NCI-H2196 (cell line): ENCODE measurements around the gene NAIF1.
"Not testable (repeated sequence)": the region's sequence is repeated elsewhere in the genome, so short reads cannot be mapped to it uniquely, and the experiment has no call there.

Experiments used
- DNase-seq: peaks from one replicate; lab custom pipeline; 2025; ENCODE audit not compliant: unreplicated experiment; lab: John Stamatoyannopoulos, UW

Gene NAIF1

DNA sequence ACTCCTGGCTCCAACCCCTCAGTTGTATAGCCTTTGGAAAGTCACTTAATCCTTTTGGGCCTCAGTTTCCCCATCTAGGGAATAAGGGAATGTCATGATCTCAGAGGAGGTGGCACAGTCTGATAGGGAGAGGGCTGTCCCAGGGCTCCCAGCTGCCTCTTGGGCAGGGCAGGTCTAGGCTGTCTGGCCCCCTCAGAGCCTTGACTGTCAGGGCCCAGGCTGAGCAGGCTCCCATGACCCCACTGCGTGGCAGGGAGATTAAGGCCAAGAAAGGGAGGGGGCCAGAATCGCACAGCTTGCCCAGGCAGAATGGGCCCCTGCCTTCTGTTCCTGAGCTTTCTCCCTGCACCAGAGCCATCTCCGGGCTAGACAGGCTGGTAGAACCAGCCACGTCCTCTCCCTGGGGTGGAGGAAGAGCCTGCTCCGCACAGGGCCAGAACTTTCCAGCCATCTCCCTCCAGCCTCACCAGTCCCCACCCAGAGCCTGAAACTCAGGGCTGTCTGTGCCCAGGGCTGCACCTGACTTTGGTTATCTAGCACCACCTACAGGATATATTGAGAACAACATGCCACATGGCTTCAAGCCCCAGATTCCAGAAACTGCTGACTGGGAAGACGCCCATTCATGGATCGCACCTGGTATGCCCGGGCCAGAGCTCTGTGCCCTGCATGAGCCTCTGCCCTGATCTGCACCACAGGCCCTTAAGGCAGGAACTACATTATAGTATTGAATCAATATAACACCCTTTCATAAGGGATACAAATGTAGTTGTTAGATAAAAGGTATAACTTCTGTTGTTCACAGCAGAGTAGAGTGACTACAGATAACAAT is 32.1 kb downstream of the NAIF1 start:
- DNase-seq, result peak; percentile 91

DNA sequence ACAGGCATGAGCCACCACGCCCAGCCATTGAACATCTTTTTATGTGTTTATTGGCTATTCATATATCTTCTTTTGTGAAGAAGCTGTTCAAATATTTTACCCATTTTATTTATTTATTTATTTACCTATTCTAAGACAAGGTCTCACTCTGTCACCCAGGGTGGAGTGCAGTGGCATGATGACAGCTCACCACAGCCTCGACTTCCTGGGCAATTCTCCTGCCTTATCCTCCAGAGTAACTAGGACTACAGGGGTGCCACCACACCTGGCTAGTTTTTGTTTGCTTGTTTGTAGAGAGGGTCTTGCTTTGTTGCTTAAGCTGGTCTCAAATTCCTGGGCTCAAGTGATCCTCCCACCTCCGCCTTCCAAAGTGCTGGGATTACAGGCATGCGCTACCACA is 33.5 kb downstream of the NAIF1 start:
- DNase-seq, result no peak

DNA sequence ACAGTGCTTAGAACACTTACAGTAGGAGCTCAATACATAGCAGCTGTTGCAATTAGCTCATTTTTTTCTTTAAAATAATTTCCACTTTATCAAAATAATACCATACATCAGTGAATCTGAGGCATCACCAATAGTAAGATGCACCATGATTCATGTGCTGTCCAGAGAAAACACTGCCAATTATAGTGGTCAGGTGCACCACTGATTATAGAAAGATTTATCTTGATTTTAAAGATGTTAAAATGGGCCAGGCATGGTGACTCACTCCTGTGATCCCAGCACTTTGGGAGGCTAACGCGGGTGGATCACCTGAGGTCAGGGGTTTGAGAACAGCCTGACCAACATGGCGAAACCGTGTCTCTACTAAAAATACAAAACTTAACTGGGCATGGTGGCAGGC is 39.4 kb downstream of the NAIF1 start:
- no peak for DNase-seq

DNA sequence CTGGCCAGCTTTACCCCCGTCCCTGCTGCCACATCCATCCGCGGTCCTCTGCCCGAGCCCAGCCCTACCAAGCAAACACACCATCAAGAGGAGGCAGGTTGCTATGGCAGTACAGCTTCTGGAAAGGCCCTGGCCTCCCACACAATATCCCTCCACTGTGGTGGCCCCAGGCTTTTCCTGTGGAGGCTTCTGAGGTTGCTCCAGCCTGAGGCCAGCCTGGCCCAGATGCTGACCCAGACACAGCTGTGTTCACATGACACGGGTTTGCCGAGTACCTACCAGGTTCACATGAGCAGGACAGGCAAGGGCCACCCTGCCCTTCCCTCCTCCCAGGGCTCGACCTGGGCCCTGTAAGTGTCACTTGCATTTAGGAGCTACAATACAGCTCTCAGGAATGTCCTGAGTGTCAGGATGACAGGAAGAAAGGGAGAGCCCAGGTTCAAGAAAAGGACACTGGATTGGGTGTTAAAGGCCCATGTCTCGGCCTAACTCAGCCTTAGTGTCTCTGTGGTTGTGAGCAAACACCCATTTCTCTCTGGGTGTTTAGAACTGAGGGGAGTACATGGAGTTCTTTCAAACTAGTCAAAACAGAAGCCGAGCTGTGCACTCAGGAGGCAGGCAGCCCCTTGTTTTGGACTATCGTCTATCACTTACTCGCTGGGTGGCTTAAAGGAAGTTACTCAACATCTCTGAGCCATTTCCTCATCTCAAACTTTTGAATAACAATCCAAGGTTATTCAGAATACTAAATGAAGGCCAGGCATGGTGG is 40.2 kb downstream of the NAIF1 start:
- no peak for DNase-seq

DNA sequence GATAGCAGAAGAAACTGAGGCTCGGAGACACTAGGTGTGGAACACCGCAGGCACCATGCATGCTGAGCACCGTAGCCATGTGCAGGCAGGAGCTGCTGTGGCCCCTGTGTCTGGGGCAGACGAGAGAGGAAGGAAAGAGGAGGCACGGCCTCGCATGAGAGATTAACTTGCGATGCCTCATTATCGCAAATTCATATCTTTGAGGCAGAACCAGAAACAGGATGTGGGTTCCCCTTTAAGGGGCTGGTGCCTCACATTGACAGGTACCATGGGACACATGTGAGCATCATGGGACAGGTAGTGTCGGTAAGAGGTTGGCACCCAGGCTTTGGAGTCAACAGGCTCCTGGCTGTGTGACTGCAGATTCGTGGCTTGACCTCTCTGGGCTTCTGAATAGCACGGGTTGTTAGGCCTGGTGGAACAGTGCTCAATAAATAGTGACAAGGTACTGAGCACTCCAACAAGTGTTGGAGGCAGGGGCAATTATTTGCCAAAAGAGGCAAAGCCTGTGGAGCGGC is 40.8 kb downstream of the NAIF1 start:
- DNase-seq, result no peak

DNA sequence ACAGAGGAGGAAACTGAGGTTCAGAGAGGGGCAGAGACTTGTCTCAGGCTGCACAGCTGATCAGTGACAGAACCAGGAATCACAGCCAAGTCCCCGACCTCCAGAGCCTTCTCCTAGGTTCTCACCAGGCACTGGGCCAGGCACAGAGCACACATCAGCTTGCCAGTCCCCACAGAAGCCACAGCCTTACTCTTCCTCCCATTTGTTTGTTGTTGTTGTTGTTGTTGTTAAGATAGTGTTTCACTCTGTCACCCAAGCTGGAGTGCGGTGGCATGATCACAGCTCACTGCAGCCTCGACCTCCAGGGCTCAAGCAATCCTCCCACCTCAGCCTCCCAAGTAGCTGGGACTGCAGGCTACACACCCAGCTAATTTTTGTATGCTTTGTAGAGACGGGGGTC is 41.4 kb downstream of the NAIF1 start:
- DNase-seq, result no peak

DNA sequence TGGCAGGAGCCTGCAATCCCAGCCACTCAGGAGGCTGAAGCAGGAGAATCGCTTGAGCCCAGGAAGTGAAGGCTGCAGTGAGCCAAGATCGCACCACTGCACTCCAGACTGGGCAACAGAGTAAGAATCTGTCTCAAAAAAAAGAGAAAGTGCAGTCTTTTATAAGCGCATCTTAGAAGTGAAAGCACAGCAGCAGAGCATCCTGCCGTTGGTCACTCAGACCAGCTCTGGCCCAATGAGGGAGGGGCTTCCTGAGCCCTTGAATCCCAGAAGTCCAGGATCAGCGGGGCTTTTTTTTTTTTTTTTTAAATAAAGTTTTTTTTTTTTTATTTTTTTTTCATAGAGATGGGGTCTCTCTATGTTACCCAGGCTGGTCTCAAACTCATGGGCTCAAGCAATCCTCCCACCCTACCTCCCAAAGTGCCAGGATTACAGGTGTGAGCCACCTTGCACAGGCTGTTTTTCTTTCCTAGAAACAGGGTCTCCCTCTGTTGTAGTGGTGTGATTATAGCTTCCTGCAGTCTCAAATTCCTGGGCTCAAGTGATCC is 42.3 kb downstream of the NAIF1 start:
- no peak for DNase-seq

DNA sequence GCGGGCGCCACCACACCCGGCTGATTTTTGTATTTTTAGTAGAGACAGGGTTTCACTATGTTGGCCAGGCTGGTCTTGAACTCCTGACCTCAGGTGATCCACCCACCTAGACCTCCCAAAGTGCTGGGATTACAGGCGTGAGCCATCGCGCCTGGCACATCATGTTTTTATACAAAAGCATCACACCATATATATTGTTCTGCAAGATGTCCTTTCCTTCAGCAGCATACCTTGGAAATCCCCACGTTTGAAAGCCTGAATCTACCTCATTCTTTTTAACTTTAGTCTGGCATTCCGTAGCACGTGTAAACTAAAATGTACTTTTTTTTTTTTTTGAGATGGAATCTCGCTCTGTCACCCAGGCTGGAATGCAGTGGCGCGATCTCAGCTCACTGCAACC is 43.4 kb downstream of the NAIF1 start:
- not testable (repeated sequence) for DNase-seq

DNA sequence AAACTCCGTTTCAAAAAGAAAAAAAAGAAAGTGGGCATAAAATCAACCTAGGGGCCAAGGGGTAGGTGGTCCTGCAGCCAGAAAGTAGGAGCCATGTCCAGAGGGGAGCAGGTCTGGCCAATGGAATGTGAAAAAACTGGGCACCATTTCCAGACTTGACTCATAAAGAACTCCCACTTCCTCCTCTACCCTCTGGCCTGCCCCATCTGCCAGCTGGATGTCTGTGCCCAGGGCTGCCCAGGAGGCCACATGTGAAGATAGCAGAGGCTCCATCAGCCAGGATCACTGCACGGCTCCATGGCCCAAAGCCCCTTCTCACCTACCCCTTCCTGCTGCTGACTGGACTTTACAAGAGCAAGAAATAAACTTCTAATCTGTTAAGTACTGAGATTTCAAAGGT is 44.2 kb downstream of the NAIF1 start:
- no peak for DNase-seq

DNA sequence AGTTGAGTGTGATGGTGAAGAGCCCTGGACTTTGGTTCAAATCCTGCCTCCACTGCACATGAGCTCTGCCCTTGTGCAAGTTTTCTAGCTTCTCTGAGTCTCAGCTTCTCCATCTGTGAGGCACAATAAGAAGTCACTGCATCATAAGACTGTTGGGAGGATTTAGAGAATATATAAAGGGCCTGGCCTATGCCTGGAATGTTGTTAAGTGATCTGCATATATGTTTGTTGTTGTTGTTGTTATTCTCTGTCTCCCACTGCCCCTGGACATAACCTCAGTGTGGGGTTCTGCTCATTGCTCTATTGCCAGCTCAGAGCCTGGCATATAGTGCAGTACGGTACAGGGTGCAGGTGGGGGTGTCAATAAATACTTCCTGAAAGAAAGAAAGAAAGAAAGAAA is 46.0 kb downstream of the NAIF1 start:
- no peak for DNase-seq

DNA sequence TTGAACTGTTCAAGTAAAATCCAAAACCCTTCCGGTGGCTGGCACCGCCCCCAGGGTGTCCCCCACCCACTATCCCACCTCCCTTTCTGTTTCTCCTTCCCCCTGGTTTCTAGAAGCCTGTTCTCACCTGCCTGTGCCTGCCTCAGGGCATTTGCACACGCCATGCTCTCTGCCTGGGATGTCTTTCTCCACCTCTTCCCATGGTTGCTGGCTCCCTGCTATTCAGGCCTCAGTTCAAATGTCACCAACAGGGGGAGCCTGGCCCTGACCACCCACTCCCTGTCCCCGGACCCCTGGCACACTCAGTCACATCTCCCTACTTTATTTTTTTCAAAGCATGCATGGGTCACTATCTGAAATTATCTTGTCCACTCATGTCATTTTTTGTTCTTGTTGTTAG is 46.4 kb downstream of the NAIF1 start:
- DNase-seq, result no peak

DNA sequence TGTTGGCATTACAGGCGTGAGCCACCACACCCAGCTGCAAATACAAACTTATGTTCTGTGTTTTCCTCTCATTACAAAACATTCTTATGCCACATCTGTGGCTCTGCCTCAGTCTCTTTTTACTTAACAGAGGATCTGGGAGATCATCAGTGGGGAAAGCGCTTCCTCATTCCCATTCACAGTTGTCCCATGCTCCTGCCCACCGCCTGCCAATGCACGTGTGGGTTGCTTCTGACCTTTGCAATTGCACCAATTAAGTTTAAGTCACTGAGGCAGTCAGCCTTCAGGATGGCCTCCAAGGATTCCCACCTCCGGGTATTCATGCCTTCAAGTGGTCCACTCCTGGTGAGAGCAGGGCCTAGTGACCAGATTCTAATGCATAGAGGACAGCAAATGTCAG is 51.4 kb downstream of the NAIF1 start:
- no peak for DNase-seq
